Activated naive CD4-positive, alpha-beta T cell treated with anti-CD3 and anti-CD28 coated beads, Interleukin-2, amount 50 U/mL, for 24 hours (primary cell): Measurements from ENCODE around the gene BAG5.
"Not testable (repeated sequence)": the region's sequence is repeated elsewhere in the genome, so short reads cannot be mapped to it uniquely, and the experiment has no call there.

Experiments
- H3K27ac Mint-ChIP-seq: one replicate; pipeline ENCODE4 v1.8.0; 2021; ENCODE audit warnings: mild to moderate bottlenecking, mixed read lengths
- H3K27me3 Mint-ChIP-seq: one replicate; pipeline ENCODE4 v1.8.0; 2021; ENCODE audit warnings: mixed read lengths
- H3K36me3 Mint-ChIP-seq: one replicate; pipeline ENCODE4 v1.8.0; 2021; ENCODE audit warnings: mixed read lengths
- H3K4me1 Mint-ChIP-seq: one replicate; pipeline ENCODE4 v1.8.0; 2021; ENCODE audit warnings: mixed read lengths
- H3K4me3 Mint-ChIP-seq: one replicate; pipeline ENCODE4 v1.8.0; 2021; ENCODE audit warnings: mild to moderate bottlenecking, mixed read lengths
- H3K9me3 Mint-ChIP-seq: one replicate; pipeline ENCODE4 v1.8.0; 2021; ENCODE audit warnings: mixed read lengths

The BAG5 gene

DNA sequence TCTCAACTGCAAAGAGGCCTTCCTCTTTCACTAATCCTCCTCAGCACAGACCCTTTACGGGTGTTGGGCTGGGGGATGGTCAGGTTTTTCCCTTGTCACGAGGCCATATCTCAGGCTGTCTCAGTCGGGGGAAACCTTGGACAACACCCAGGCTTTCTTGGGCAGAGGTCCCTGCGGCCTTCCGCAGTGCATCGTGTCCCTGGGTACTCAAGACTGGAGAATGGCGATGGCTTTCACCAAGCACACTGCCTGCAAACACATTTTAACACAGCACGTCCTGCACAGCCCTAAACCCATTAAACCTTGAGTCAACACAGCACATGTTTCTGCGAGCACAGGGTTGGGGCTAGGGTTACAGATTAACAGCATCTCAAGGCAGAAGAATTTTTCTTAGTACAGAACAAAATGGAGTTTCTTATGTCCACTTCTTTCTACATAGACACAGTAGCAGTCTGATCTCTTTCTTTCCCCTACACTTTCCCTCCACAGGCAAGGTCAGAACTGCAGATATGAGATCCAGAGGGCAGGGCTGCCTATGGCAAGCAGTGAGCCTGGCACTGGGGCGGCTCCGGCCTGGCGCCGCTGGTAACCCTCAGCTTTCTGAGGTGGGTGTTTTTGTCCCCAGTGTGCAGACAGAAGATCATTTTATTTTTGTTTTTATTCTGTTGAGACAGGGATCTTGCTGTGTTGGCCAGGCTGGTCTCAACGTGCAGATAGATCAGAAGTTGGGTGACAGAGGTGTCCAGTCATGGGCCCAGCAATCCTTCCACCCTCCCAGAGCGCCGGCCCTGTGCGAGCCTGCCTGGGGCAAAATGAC lies 36.8 kb downstream of the BAG5 start:
- H3K27me3 Mint-ChIP-seq, H3K4me3 Mint-ChIP-seq, H3K36me3 Mint-ChIP-seq, H3K27ac Mint-ChIP-seq, H3K9me3 Mint-ChIP-seq: not testable (repeated sequence)
- peaks cover 25% of the 10 kb centered on the region for H3K4me1 Mint-ChIP-seq

DNA sequence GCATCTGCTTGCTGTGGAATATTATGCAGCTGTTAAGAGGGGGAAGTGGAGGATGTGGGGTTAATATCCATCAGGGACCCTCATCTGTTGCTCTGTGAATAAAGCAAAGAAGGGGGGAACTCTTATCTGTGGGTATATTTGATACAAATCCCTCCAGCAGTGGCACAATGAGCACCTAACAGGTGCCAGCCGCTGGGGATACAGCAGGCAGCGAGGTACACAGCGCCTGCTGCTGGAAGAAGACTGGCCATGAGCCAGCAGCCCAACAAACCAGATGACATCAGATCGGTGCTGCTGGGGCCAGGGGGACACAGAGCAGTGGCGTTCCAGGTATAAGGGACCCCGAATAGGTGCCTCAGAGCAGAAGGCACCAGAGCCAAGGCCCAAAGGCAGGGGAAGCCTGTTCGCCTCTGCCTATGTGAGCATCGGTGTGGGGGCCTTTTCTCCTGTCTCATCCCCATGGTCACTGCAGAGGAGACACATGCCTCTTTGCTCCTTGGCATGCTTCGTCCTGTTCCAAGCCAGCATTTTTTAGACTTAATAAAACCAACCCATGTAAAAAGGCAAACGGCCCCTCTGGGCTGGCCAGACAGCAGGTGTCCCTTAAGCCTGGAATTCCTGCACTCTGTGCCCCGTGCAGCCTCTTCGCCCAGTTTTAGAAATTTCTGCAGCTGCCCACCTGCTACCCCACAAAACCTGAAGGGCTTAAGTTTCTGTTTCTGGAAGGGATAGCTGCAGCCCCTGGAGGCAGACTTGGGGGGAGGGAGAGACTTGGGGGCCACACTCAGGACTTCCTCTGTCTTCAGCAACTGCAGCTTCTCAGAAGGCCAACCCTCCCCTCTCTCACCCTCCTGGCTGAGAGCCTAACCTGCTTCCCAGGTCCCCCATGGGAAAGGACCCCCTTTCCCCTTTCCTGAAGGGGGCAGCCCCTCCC lies 38.2 kb downstream of the BAG5 start:
- Mint-ChIP-seq H3K4me3 (no peak overlapping the region), H3K27ac (no peak overlapping the region), H3K4me1 (peaks cover 21% of the 10 kb centered on the region), H3K36me3 (no peaks in the 10 kb centered on the region), H3K9me3 (no peaks in the 10 kb centered on the region), H3K27me3 (peaks cover 6% of the 10 kb centered on the region)

DNA sequence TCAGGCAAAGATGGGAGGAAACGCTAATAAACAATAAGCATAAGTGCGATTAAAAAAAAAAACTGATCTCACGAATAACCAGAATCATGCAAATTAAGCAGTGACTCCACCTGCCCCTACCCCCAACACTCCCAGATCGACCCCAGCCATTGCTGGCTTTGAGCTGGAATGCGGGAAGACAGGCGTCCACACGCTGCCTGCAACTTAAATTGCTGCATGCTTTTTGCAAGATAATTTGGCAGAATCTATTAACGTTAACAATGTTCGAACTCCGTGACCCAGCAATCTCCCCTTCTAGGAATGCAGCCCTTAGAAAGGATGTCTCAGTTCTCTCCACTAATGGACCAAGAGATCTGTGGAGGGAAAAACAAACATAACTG lies 38.9 kb downstream of the BAG5 start:
- Mint-ChIP-seq H3K27me3 (peaks cover 6% of the 10 kb centered on the region), H3K4me1 (peaks cover 26% of the 10 kb centered on the region), H3K9me3 (no peaks in the 10 kb centered on the region), H3K27ac (no peak overlapping the region), H3K4me3 (peak overlapping the region; percentile 65), H3K36me3 (no peaks in the 10 kb centered on the region)

DNA sequence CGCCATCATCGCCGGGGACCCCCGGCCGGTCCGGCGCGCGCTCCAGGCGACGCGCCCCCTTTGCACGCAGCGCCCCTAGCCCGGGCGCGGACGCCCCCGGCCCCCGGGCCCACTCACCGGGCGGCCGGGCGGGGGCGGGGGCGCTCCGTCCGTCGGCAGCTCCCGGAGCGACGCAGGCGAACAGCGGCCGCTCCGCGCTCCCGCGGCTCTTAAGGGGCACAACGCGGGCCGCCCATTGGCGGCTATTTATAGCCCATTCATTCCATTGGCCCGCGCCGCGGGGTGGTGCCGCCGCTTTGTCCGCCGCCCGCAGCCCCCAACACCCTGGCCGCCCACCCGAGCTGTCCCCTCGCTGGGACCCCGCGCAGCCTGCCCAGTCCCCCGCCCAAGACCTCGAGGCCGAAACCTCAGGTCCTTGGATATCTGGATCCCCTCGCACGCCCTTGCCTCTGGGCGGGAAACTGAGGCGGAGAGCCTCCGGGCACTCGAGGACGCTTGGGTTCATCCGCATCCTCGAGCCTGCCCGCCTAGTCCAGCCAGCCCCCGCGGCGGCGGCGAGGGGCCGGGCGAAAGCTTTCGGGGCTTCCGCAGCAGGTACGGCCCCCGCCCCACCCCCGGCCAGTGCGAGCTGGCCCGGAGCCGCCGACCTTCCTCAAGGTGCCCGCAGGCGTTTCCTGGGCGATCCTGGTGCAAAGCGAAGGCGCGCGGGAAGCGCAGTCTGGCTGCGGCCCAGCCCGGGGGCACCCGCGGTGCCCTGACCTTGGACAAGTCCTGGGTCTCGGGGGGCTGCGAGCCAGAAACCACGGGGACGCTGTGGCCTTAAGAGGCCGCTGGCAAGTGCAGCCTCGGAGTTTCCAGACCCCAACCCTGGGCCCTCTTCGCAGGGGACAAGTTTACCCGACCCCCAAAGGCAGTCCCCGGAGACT lies 39.5 kb downstream of the BAG5 start, which contains the start of gene CKB:
Gene CKB (minus strand): TSS at position 182 of the 926 bp plus-strand sequence. CDS start 337 bp downstream, outside the sequence.
- H3K27ac Mint-ChIP-seq = no peak within 1 kb of the TSS
- H3K36me3 Mint-ChIP-seq = no peaks in the 10 kb centered on the region
- H3K9me3 Mint-ChIP-seq = no peaks in the 10 kb centered on the region
- H3K4me1 Mint-ChIP-seq = peaks cover 22% of the 10 kb centered on the region
- H3K4me3 Mint-ChIP-seq = peak within 1 kb of the TSS; percentile 65
- H3K27me3 Mint-ChIP-seq = peaks cover 6% of the 10 kb centered on the region

DNA sequence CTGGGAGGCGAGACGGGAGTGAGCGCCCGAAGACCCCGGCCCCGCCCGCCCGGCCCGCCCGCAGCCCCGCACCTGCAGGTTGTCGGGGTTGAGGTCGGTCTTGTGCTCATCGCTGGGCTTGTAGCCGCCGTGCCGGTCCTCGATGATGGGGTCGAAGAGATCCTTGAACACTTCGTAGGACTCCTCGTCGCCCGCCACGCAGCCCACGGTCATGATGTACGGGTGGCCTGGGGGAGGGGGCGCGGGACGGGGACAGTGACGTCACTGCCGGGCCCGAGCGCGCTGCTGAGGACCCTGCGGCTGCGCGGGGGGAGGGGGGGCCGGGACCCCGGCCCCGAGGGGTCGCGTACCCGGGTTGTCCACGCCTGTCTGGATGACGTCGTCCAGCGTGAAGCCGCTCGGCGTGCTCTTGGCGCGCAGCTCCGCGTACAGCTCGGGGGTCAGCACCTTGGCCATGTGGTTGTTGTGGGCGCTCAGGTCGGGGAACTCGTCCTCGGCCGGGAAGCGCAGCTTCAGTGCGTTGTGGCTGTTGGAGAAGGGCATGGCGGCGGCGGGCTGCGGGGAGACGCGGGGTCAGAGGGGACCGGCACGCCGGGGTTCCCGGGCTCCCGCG lies 40.4 kb downstream of the BAG5 start:
- H3K36me3 Mint-ChIP-seq = no peaks in the 10 kb centered on the region

DNA sequence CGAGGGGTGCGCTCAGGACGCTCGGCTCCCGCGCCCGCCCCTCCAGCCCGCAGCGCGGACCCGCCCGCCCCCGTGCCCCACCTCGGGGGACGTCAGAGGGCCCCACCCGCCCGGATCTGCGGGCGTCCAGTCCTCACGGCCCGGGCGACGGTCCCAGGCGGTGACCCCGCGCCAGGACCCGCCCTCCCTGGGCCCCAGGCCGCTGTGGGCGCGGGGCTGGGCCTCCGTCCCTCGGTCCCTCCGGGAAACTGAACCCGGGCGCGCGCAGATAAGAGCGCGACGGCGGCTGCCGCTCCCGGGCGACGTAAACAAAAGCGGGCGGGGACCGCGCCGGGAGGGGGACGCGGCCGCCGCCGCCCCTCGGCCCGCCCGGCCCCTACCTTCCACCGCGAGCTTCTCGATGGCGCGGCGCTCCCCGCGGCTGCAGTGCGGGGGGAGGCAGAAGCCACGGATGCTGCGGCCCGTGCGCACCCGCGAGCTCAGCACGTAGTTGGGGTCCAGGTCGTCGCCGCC lies 41.0 kb downstream of the BAG5 start:
- peaks cover 14% of the 10 kb centered on the region for H3K4me1 Mint-ChIP-seq
- H3K36me3 Mint-ChIP-seq = no peaks in the 10 kb centered on the region
- H3K27me3 Mint-ChIP-seq = peaks cover 6% of the 10 kb centered on the region
- no peak overlapping the region for H3K27ac Mint-ChIP-seq
- H3K9me3 Mint-ChIP-seq = no peaks in the 10 kb centered on the region
- no peak overlapping the region for H3K4me3 Mint-ChIP-seq

More for the DNA sequence above, 40.4 kb downstream of the BAG5 start:
- Mint-ChIP-seq H3K27ac (no peak overlapping the region), H3K4me3 (peak overlapping the region; percentile 42), H3K9me3 (no peaks in the 10 kb centered on the region), H3K27me3 (peaks cover 6% of the 10 kb centered on the region), H3K4me1 (peaks cover 16% of the 10 kb centered on the region)

DNA sequence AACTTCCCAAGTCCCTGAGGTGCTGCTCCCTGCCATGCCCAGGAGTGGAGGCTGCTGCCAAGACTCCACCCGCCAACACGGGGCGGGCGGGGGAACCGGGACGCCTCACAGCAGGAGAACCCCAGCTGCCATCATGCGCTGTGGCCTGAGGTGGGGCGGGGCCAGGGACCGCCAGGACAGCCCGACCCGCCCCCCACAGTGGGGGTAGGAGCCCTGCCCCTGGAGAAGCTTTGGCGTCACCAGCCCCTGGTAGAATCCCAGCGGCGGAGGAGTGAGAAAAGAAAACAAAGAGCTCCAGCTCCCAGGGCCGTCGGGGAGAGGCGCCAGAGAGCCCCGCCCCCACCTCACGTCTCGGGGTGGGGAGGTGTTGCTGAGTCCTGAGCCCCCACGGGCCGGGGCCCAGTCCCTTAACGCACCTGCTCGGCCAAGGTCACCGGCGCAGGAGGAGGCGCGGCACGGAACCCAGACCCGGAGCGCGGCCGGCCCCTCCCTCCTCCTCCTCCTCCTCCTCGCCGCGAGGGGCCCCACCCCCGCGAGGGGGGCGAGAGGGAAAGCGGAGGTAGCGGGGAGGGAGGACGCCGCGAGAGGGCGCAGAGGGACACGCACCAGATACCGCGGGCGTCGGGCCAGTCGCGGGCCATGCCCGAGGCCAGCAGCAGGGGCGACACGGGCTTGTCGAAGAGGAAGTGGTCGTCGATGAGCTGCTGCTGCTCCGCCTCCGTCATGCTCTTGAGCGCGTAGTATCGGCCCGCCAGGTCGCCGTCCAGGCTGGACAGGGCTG lies 41.6 kb downstream of the BAG5 start:
- no peak overlapping the region for H3K27ac Mint-ChIP-seq
- no peaks in the 10 kb centered on the region for H3K36me3 Mint-ChIP-seq
- H3K9me3 Mint-ChIP-seq = no peaks in the 10 kb centered on the region
- H3K27me3 Mint-ChIP-seq = peaks cover 6% of the 10 kb centered on the region
- peaks cover 14% of the 10 kb centered on the region for H3K4me1 Mint-ChIP-seq
- peak overlapping the region; percentile 7 for H3K4me3 Mint-ChIP-seq

DNA sequence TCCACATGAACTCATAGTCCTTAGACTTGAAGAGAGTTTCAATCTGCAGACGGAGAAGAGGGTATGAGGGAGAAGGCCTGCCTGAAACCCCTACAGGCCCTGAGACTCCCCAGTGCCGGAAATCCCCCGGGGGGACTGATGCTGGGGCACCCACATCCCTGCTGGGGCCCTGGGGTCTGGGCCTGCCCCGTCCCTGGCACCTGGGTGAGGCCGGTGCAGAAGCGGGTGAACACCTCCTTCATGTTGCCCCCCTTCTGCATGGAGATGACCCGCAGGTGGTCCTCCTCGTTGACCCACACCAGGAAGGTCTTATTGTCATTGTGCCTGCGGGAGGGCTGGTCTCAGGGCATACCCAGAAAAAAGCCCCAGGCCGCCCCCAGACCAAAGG lies 42.2 kb downstream of the BAG5 start:
- Mint-ChIP-seq H3K27me3 (peaks cover 6% of the 10 kb centered on the region), H3K27ac (no peak overlapping the region)

DNA sequence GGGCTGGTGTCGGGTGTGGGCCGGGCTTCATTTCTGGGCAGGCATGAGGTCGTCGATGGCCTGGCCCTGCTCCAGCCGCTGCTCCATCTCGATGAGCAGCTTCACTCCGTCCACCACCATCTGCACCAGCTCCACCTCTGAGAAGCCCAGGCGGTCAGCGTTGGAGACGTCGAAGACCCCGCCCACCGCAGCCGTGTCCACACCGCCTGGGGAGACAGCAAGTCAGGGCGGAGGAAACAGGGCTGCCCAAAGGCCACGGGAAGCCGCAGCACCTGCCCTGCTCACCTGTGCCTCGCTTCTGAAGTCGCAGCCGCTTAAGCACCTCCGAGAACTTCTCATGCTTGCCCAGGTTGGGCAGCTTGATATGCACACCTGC lies 42.6 kb downstream of the BAG5 start:
- H3K27me3 Mint-ChIP-seq = peaks cover 6% of the 10 kb centered on the region
- H3K9me3 Mint-ChIP-seq = no peaks in the 10 kb centered on the region
- peak overlapping the region; percentile 68 for H3K4me3 Mint-ChIP-seq
- no peaks in the 10 kb centered on the region for H3K36me3 Mint-ChIP-seq
- H3K27ac Mint-ChIP-seq = no peak overlapping the region
- peaks cover 14% of the 10 kb centered on the region for H3K4me1 Mint-ChIP-seq

More for the DNA sequence above, 42.2 kb downstream of the BAG5 start:
- peak overlapping the region; percentile 68 for H3K4me3 Mint-ChIP-seq
- H3K36me3 Mint-ChIP-seq = no peaks in the 10 kb centered on the region
- H3K9me3 Mint-ChIP-seq = no peaks in the 10 kb centered on the region
- peaks cover 14% of the 10 kb centered on the region for H3K4me1 Mint-ChIP-seq

DNA sequence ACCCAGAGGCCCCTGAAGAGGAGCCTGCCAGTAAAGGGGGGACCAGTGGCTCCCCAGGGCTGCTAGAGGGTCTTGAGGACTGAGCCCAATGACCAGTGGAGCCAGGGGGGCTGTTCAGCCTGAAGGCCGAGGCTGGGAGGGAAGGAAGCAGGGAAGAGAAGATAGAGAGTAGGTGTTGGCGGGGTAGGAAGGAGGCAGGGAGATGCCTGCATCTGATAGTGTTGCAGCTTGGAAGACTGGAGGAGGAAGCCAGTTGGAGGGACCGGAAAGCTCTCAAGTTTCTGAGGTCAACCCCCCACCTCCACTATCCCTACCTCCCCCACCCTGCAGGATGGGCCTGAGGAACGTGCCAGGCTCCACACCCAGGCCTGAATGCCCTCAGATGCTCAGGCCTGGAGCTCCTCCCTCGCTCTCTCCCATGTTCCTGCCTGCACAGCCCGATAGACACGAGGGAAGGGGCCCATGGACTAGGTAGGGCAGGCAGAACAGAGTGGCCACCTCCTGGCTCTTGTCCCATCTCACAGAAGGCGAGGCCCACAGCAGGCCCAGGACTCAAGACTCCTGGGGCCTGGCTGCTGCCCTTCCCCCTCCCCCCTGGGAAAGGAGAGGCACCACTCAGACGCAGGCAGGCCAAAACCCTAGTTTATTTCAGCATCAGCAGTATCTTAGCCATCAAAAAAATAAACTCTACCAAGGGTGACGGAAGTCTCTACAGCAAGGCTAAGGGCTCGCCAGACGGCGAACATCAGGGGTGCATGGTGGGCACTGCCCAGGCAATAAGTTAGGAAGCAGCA lies 43.2 kb downstream of the BAG5 start:
- H3K4me1 Mint-ChIP-seq = peaks cover 14% of the 10 kb centered on the region
- H3K4me3 Mint-ChIP-seq = peak overlapping the region; percentile 64

DNA sequence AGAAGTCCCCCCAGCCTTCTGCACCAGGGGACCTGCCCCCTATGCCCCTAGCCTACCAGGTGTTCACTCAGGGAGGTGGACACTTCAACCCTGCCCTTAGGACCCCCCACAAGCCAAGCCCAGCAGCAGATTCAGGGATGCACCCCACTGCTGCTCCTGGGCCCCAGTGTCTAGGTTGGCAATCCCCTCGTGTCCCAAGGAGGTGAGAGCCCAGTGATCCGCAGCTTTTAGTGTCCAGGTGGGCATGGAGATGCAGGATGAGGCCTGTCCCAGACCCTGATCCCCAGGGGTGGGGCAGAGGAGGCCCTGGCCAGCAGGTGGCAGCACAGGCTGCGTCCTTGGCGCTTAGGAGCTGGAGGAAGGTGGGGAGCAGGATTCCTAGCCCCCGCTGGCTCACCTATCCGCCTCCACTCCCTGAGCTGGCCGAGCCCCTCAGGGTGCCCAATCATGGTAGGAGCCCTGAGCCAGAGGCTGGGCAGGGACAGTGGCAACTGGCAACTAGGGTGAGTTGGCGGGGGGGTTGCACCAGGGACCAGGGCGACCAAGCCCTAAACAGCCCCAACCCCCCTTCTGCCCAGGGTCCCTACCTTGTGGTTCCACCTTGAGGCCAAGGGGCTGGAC lies 43.9 kb downstream of the BAG5 start:
- no peak overlapping the region for H3K4me3 Mint-ChIP-seq
- peaks cover 3% of the 10 kb centered on the region for H3K27me3 Mint-ChIP-seq
- H3K4me1 Mint-ChIP-seq = peaks cover 14% of the 10 kb centered on the region
- no peaks in the 10 kb centered on the region for H3K36me3 Mint-ChIP-seq
- H3K9me3 Mint-ChIP-seq = no peaks in the 10 kb centered on the region
- peak overlapping the region; percentile 35 for H3K27ac Mint-ChIP-seq

More for the DNA sequence above, 43.2 kb downstream of the BAG5 start:
- Mint-ChIP-seq H3K27me3 (peaks cover 6% of the 10 kb centered on the region), H3K27ac (peak overlapping the region; percentile 46), H3K9me3 (no peaks in the 10 kb centered on the region), H3K36me3 (no peaks in the 10 kb centered on the region)

DNA sequence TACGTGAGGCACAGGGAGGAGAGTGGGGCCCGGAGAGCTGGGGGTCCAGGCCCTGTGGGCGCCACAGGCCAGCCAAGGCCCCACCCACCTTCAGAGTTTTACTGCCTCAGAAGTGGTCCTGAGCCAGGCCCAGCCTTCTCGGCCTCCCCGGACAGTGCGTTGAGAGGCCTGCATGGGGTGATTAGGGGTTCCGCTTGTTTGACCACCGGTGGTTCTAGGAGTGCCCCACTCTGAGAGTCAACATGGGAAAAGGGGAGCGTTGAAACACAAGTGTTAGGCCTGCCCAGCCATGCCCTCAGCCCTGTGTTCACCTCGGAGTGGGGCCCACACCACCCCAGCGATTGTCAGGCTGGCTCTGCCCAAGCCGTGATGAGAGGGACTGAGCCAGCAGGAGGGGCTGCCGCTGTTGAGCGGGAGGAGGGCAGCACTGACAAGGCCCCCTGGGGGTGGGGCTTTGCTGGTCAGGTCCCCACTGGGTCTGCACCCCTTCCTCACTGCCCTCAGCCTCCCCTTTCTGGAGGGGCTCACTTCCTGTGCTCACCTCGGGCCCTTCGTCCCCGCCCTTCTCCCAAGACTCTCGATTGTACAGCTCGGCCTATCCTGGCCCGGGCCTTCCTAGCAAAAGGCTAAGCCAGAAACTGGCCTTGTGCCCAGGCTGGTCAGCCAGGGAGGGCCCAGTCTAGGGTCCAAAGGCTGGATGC lies 44.6 kb downstream of the BAG5 start:
- Mint-ChIP-seq H3K27me3 (peaks cover 2% of the 10 kb centered on the region), H3K27ac (peak overlapping the region; percentile 41), H3K36me3 (no peaks in the 10 kb centered on the region), H3K9me3 (no peaks in the 10 kb centered on the region), H3K4me1 (peaks cover 14% of the 10 kb centered on the region), H3K4me3 (no peak overlapping the region)
